Esophagus squamous epithelium (tissue), 4 donors: ENCODE results near the gene SLC6A19.

Experiments
- POLR2A ChIP-seq, 4 donors: fragments of 450-650 bp; IDR thresholded peaks; one replicate each; pipeline ENCODE4 v1.6.1; 2017; ENCODE audit warnings: antibody characterized with exemption in 4 of 4, mild to moderate bottlenecking in 4 of 4, moderate library complexity in 3 of 4
- TF ChIP-seq, protein P1 (sequence below), 6 experiments: fragments of 450-650 bp in 4 of 6; fragments of 200-600 bp in 2 of 6; sonication (generic) in 2 of 6; IDR thresholded peaks; one replicate each; pipeline ENCODE4 v1.5.1; 2016 to 2019; ENCODE audit warnings: antibody characterized with exemption in 6 of 6, mild to moderate bottlenecking in 4 of 6, moderate library complexity in 4 of 6

DNA sequence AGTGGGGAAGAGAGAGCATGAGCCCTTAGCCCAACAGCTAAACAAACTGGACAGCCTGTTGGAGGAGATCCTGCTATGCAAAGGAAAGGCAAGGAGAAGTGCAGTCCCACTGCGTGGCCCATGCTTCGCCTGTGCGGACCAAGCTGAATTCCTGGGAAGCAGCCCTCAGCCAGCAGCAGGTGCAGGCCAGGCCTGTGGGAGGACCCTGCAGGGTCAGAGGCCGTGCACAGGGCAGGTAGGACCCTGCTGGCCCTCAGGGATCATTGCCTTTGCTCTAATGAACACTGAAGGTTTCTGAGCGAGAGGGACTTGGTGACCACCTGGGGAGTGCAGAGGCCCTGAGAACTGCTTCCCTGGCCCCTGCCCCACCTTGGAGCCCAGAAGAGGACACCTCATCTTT is 6.0 kb upstream of the SLC6A19 start:
- TF ChIP-seq, protein P1, sequence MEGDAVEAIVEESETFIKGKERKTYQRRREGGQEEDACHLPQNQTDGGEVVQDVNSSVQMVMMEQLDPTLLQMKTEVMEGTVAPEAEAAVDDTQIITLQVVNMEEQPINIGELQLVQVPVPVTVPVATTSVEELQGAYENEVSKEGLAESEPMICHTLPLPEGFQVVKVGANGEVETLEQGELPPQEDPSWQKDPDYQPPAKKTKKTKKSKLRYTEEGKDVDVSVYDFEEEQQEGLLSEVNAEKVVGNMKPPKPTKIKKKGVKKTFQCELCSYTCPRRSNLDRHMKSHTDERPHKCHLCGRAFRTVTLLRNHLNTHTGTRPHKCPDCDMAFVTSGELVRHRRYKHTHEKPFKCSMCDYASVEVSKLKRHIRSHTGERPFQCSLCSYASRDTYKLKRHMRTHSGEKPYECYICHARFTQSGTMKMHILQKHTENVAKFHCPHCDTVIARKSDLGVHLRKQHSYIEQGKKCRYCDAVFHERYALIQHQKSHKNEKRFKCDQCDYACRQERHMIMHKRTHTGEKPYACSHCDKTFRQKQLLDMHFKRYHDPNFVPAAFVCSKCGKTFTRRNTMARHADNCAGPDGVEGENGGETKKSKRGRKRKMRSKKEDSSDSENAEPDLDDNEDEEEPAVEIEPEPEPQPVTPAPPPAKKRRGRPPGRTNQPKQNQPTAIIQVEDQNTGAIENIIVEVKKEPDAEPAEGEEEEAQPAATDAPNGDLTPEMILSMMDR (IDR thresholded peaks at IDR 0.05) = no peak
- no peak for TF ChIP-seq POLR2A (IDR thresholded peaks at IDR 0.05)
